WTC11 (cell line): ENCODE results near the gene STARD10. TPM values are rescaled to one million over a fixed set of nuclear protein-coding genes. Genes with fewer than 3 reads are reported as not detected.

ENCODE experiments used
- ATAC-seq: fragments of 200-7000 bp; cut with Tn5 transposase; 2 replicates; pipeline ENCODE4 v1.10.0; 2021; ENCODE audit warnings: mild to moderate bottlenecking, moderate library complexity
- CTCF ChIA-PET: fragments of 300-600 bp; sonication (Branson Sonifier 250); formaldehyde crosslinking; loops from one replicate; lab custom pipeline; 2021; ENCODE audit warnings: antibody characterized with exemption; lab: Charles Lee
- POLR2A ChIA-PET: fragments of 350-600 bp; sonication (Branson Sonifier 250); formaldehyde crosslinking; loops from one replicate; lab custom pipeline; 2021; ENCODE audit warnings: antibody characterized with exemption; lab: Charles Lee
- DNase-seq: peaks from one replicate; pipeline ENCODE4 v3.0.0; 2021; ENCODE audit warnings: low spot score
- H3K27ac Mint-ChIP-seq: 2 replicates; pipeline ENCODE4 v1.8.0; 2021; ENCODE audit warnings: mixed read lengths
- H3K27me3 Mint-ChIP-seq: 2 replicates; pipeline ENCODE4 v1.8.0; 2021; ENCODE audit warnings: low read depth, mild to moderate bottlenecking, moderate library complexity, mixed read lengths
- H3K36me3 Mint-ChIP-seq: 2 replicates; pipeline ENCODE4 v1.8.0; 2021; ENCODE audit warnings: mixed read lengths
- H3K4me1 Mint-ChIP-seq: 2 replicates; pipeline ENCODE4 v1.8.0; 2022; ENCODE audit warnings: mixed read lengths
- H3K4me3 Mint-ChIP-seq: 2 replicates; pipeline ENCODE4 v1.8.0; 2021; ENCODE audit warnings: mild to moderate bottlenecking, moderate library complexity, mixed read lengths
- H3K9me3 Mint-ChIP-seq: 2 replicates; pipeline ENCODE4 v1.8.0; 2021; ENCODE audit warnings: mixed read lengths
- AFF4 ChIP-seq: sonication (generic); formaldehyde crosslinking; IDR thresholded peaks from 2 replicates; pipeline ENCODE4 v1.8.1; 2023; ENCODE audit warnings: mild to moderate bottlenecking, missing genetic modification reagents, borderline replicate concordance
- CREM ChIP-seq: sonication (generic); formaldehyde crosslinking; IDR thresholded peaks from 2 replicates; pipeline ENCODE4 v1.8.1; 2022; ENCODE audit warnings: mild to moderate bottlenecking, missing genetic modification reagents, moderate library complexity
- E2F4 ChIP-seq: sonication (generic); formaldehyde crosslinking; IDR thresholded peaks from 2 replicates; pipeline ENCODE4 v1.8.1; 2022; ENCODE audit warnings: low read depth, mild to moderate bottlenecking, moderate library complexity, missing genetic modification reagents, borderline replicate concordance
- ELF4 ChIP-seq: sonication (generic); formaldehyde crosslinking; IDR thresholded peaks from 2 replicates; pipeline ENCODE4 v1.8.1; 2022; ENCODE audit warnings: low read depth, mild to moderate bottlenecking, moderate library complexity, missing genetic modification reagents
- IRF1 ChIP-seq: sonication (generic); formaldehyde crosslinking; IDR thresholded peaks from 2 replicates; pipeline ENCODE4 v1.8.0; 2023; ENCODE audit warnings: missing genetic modification reagents
- JUN ChIP-seq: sonication (generic); formaldehyde crosslinking; IDR thresholded peaks from 2 replicates; pipeline ENCODE4 v1.8.0; 2023; ENCODE audit warnings: mild to moderate bottlenecking, missing genetic modification reagents
- KAT7 ChIP-seq: sonication (generic); formaldehyde crosslinking; IDR thresholded peaks from 2 replicates; pipeline ENCODE4 v1.8.1; 2023; ENCODE audit warnings: missing genetic modification reagents, mild to moderate bottlenecking, borderline replicate concordance
- SMAD3 ChIP-seq: sonication (generic); formaldehyde crosslinking; IDR thresholded peaks from 2 replicates; pipeline ENCODE4 v1.8.0; 2022; ENCODE audit warnings: missing genetic modification reagents, mild to moderate bottlenecking, borderline replicate concordance
- TP53 ChIP-seq: sonication (generic); formaldehyde crosslinking; IDR thresholded peaks from 2 replicates; pipeline ENCODE4 v1.8.1; 2023; ENCODE audit warnings: mild to moderate bottlenecking, missing genetic modification reagents
- ZBTB21 ChIP-seq: sonication (generic); formaldehyde crosslinking; IDR thresholded peaks from 2 replicates; pipeline ENCODE4 v1.8.1; 2023; ENCODE audit warnings: mild to moderate bottlenecking, missing genetic modification reagents, borderline replicate concordance
- ZBTB43 ChIP-seq: sonication (generic); formaldehyde crosslinking; IDR thresholded peaks from 2 replicates; pipeline ENCODE4 v1.8.1; 2023; ENCODE audit warnings: mild to moderate bottlenecking, missing genetic modification reagents
- ZNF232 ChIP-seq: sonication (generic); formaldehyde crosslinking; IDR thresholded peaks from 2 replicates; pipeline ENCODE4 v1.8.0; 2022; ENCODE audit warnings: mild to moderate bottlenecking, missing genetic modification reagents
- ZNF423 ChIP-seq: fragments of 250-450 bp; sonication (Bioruptor Pico); IDR thresholded peaks from 2 replicates; pipeline ENCODE4 v2.1.2; 2022; ENCODE audit warnings: mild to moderate bottlenecking, moderate library complexity
- total RNA-seq: library from RNA; stranded (reverse); gene quantifications from 3 replicates; pipeline ENCODE4 v1.2.3, GENCODE V29; 2021
- TF ChIP-seq, protein P1 (sequence below): sonication (generic); formaldehyde crosslinking; IDR thresholded peaks from 2 replicates; pipeline ENCODE4 v1.8.0; 2022; ENCODE audit warnings: mild to moderate bottlenecking, missing genetic modification reagents
- TF ChIP-seq, protein P2 (sequence below): sonication (generic); formaldehyde crosslinking; IDR thresholded peaks from 2 replicates; pipeline ENCODE4 v1.8.0; 2022; ENCODE audit warnings: mild to moderate bottlenecking, missing genetic modification reagents

Gene STARD10
- total RNA-seq, 1 experiment from 2014 or later = 32.0 TPM

DNA sequence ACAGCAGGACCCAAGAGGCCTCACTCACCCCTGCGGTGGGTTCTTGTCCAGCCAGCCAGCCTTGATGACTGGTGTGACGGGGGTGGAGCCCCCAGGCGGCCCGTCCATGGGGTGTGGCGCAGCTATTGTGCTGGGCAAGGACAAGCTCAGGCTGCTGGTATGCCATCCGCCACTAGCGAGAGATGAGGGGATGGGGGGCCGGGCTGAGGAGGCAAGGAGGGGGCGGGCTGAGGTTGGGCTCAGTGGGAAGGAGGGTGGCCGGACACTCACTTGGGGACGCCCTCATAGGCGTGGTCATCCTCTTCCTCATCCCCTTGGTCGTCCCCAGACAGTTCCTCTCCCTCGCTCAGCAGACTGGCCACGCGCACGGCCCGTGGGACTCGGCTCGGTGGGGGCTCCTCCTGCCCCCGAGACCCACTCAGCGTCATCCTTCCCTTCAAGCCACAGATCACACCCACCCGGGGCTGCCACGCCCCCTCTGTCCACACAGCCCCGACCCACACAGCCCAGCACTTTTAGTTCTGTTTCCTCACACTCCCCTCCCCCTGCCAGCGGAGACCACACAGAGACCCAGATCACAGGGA, 81.6 kb downstream of the STARD10 start:
- Mint-ChIP-seq H3K4me1 (peaks cover 14% of the 10 kb centered on the region), H3K4me3 (no peak overlapping the region), H3K9me3 (no peaks in the 10 kb centered on the region), H3K36me3 (peaks cover 14% of the 10 kb centered on the region; the same call in 1 of the 2 replicates), H3K27me3 (no peaks in the 10 kb centered on the region), H3K27ac (peak overlapping the region; percentile 64)
- ChIA-PET POLR2A (no interaction called here), CTCF (no interaction called here)
- TF ChIP-seq ZNF423 (CRISPR knock-in tag) (no peak), AFF4 (CRISPR knock-in tag) (no peak), KAT7 (CRISPR knock-in tag) (no peak), ELF4 (CRISPR knock-in tag) (no peak), IRF1 (CRISPR knock-in tag) (no peak), JUN (CRISPR knock-in tag) (no peak), ZNF232 (CRISPR knock-in tag) (no peak), CREM (no peak)
- TF ChIP-seq, protein P1, sequence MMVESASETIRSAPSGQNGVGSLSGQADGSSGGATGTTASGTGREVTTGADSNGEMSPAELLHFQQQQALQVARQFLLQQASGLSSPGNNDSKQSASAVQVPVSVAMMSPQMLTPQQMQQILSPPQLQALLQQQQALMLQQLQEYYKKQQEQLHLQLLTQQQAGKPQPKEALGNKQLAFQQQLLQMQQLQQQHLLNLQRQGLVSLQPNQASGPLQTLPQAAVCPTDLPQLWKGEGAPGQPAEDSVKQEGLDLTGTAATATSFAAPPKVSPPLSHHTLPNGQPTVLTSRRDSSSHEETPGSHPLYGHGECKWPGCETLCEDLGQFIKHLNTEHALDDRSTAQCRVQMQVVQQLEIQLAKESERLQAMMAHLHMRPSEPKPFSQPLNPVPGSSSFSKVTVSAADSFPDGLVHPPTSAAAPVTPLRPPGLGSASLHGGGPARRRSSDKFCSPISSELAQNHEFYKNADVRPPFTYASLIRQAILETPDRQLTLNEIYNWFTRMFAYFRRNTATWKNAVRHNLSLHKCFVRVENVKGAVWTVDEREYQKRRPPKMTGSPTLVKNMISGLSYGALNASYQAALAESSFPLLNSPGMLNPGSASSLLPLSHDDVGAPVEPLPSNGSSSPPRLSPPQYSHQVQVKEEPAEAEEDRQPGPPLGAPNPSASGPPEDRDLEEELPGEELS (CRISPR knock-in tag) = no peak
- TF ChIP-seq, protein P2, sequence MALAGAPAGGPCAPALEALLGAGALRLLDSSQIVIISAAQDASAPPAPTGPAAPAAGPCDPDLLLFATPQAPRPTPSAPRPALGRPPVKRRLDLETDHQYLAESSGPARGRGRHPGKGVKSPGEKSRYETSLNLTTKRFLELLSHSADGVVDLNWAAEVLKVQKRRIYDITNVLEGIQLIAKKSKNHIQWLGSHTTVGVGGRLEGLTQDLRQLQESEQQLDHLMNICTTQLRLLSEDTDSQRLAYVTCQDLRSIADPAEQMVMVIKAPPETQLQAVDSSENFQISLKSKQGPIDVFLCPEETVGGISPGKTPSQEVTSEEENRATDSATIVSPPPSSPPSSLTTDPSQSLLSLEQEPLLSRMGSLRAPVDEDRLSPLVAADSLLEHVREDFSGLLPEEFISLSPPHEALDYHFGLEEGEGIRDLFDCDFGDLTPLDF = no peak
- DNase-seq (no peak), ATAC-seq (no peak)

DNA sequence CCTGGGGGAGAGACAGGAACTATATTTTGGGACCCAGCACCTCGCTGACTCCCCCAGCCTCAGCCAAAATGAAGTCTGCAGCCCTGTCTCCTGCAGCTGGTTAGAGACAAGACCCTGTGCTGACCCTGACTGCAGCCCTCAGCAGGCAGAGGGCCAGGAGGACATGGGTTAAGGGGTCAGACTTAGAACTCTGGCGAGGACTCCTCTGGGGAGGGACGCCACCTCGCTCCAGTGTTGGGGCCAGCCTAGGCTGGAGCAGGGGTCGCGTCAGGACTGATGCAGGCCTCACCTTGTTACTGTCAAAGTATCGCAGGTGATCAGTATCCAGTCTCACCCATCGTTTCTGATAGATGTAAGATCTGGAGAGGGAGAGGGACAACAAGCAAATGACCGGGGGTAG, 82.7 kb downstream of the STARD10 start:
- DNase-seq = no peak

More for the DNA sequence above, 82.7 kb downstream of the STARD10 start:
- ChIA-PET CTCF (interaction anchor here (2.5 kb wide), 1 partner anchor 27 kb away, joined by 9 read pairs; no protein-coding TSS in a partner anchor), POLR2A (no interaction called here)
- ATAC-seq = no peak
- Mint-ChIP-seq H3K4me3 (no peak overlapping the region), H3K4me1 (peaks cover 25% of the 10 kb centered on the region), H3K36me3 (peaks cover 15% of the 10 kb centered on the region; the same call in 1 of the 2 replicates), H3K9me3 (no peaks in the 10 kb centered on the region), H3K27me3 (no peaks in the 10 kb centered on the region), H3K27ac (peak overlapping the region; percentile 87)
- TF ChIP-seq ZBTB21 (CRISPR knock-in tag) (no peak), AFF4 (CRISPR knock-in tag) (no peak), E2F4 (CRISPR knock-in tag) (no peak), SMAD3 (CRISPR knock-in tag) (no peak), ZBTB43 (CRISPR knock-in tag) (no peak), TP53 (CRISPR knock-in tag) (no peak)
